IMR-90 (cell line): Measurements from ENCODE around the gene FAM168B. TPM values are rescaled to one million over a fixed set of nuclear protein-coding genes. Genes with fewer than 3 reads are reported as not detected.

Experiments used
- ATAC-seq: fragments of 200-7000 bp; cut with Tn5 transposase; 2 replicates; pipeline ENCODE4 v1.9.1; 2020; ENCODE audit warnings: low read depth, mild to moderate bottlenecking, moderate library complexity
- BruUV-seq: library from RNA; stranded (reverse); fragments of 400-500 nt; replicated peaks from 2 replicates; lab custom pipeline; 2021; lab: Mats Ljungman, UMichigan
- CTCF ChIA-PET: fragments of 300-600 bp; formaldehyde crosslinking; extraction: SDS; loops from one replicate; lab custom pipeline; 2021; ENCODE audit warnings: antibody characterized with exemption; lab: Yijun Ruan, JAX
- POLR2A ChIA-PET: fragments of 300-600 bp; sonication (Branson Sonifier 250); formaldehyde crosslinking; loops from one replicate; lab custom pipeline; 2022; ENCODE audit warnings: antibody characterized with exemption; ENCODE audit not compliant: unreplicated experiment; lab: Charles Lee
- DNase-seq: peaks from one replicate; pipeline ENCODE4 v3.0.0; 2013
- H2AFZ ChIP-seq: replicated peaks from 2 replicates; pipeline ENCODE3; 2013; ENCODE audit warnings: low read length, mild to moderate bottlenecking; ENCODE audit not compliant: poor library complexity
- H2AK5ac ChIP-seq: 2 replicates; pipeline ENCODE4 v1.6.1; 2013; ENCODE audit warnings: low read depth, low read length, inconsistent platforms
- H2AK9ac ChIP-seq: replicated peaks from 2 replicates; pipeline ENCODE3; 2013; ENCODE audit warnings: mild to moderate bottlenecking, low read depth, low read length, moderate library complexity; ENCODE audit not compliant: poor library complexity
- H2BK120ac ChIP-seq: 2 replicates; pipeline ENCODE4 v1.6.1; 2013; ENCODE audit warnings: low read depth, low read length, inconsistent platforms
- H2BK15ac ChIP-seq: 3 replicates; pipeline ENCODE4 v1.6.1; 2013; ENCODE audit warnings: low read depth, low read length, inconsistent platforms
- H2BK20ac ChIP-seq: 2 replicates; pipeline ENCODE4 v1.6.1; 2013; ENCODE audit warnings: low read depth, mild to moderate bottlenecking, inconsistent platforms, low read length, moderate library complexity
- H2BK5ac ChIP-seq: 2 replicates; pipeline ENCODE4 v1.6.1; 2013; ENCODE audit warnings: mild to moderate bottlenecking, low read depth, low read length, inconsistent platforms; ENCODE audit not compliant: poor library complexity, severe bottlenecking
- H3K14ac ChIP-seq: replicated peaks from 2 replicates; pipeline ENCODE4 v1.6.1; 2013; ENCODE audit warnings: low read depth, low read length, inconsistent platforms
- H3K18ac ChIP-seq: 2 replicates; pipeline ENCODE4 v1.6.1; 2013; ENCODE audit warnings: low read depth, low read length, control low read depth
- H3K23ac ChIP-seq: 2 replicates; pipeline ENCODE4 v1.6.1; 2013; ENCODE audit warnings: low read depth, low read length, inconsistent platforms
- H3K27ac ChIP-seq: 2 replicates; pipeline ENCODE4 v1.5.1; 2013; ENCODE audit warnings: mild to moderate bottlenecking, control low read depth, low read length; ENCODE audit not compliant: insufficient read depth
- H3K27me3 ChIP-seq: 2 replicates; pipeline ENCODE4 v1.6.1; 2013; ENCODE audit warnings: low read length; ENCODE audit not compliant: control insufficient read depth, insufficient read depth
- H3K36me3 ChIP-seq: 2 replicates; pipeline ENCODE4 v1.6.1; 2013; ENCODE audit warnings: low read length, mixed read lengths; ENCODE audit not compliant: control insufficient read depth, insufficient read depth
- H3K4ac ChIP-seq: 2 replicates; pipeline ENCODE4 v1.6.1; 2013; ENCODE audit warnings: low read depth, low read length, inconsistent platforms
- H3K4me1 ChIP-seq: 2 replicates; pipeline ENCODE4 v1.6.1; 2013; ENCODE audit warnings: low read length, mixed read lengths; ENCODE audit not compliant: control insufficient read depth, insufficient read depth
- H3K4me2 ChIP-seq: 2 replicates; pipeline ENCODE4 v1.6.1; 2013; ENCODE audit warnings: low read depth, mild to moderate bottlenecking, control low read depth, low read length, moderate library complexity
- H3K4me3 ChIP-seq: 2 replicates; pipeline ENCODE4 v1.5.1; 2013; ENCODE audit warnings: low read depth, mild to moderate bottlenecking, control low read depth, low read length, moderate library complexity; ENCODE audit not compliant: insufficient read depth
- H3K56ac ChIP-seq: 2 replicates; pipeline ENCODE4 v1.6.1; 2013; ENCODE audit warnings: low read length, inconsistent platforms; ENCODE audit not compliant: insufficient read depth; ENCODE audit errors: extremely low read depth
- H3K79me1 ChIP-seq, 2 experiments: 2 replicates each; pipeline ENCODE4 v1.6.1; 2013; ENCODE audit warnings: low read length in 2 of 2, inconsistent platforms in 1 of 2, low read depth in 1 of 2
- H3K9ac ChIP-seq: 2 replicates; pipeline ENCODE4 v1.6.1; 2013; ENCODE audit warnings: low read depth, low read length, control low read depth
- H3K9me1 ChIP-seq: 2 replicates; pipeline ENCODE4 v1.6.1; 2013; ENCODE audit warnings: low read length, inconsistent platforms; ENCODE audit not compliant: insufficient read depth
- H3K9me3 ChIP-seq: 2 replicates; pipeline ENCODE4 v1.6.1; 2013; ENCODE audit warnings: low read length; ENCODE audit not compliant: control insufficient read depth, insufficient read depth
- H4K20me1 ChIP-seq: 2 replicates; pipeline ENCODE4 v1.6.1; 2013; ENCODE audit warnings: low read length, inconsistent platforms; ENCODE audit not compliant: insufficient read depth
- H4K5ac ChIP-seq: 2 replicates; pipeline ENCODE4 v1.6.1; 2013; ENCODE audit warnings: mild to moderate bottlenecking, low read depth, low read length, control low read depth
- H4K8ac ChIP-seq, 2 experiments: 2 replicates each; pipeline ENCODE4 v1.6.1; 2013; ENCODE audit warnings: low read depth in 2 of 2, low read length in 2 of 2, control low read depth in 1 of 2, inconsistent platforms in 1 of 2
- H4K91ac ChIP-seq: 2 replicates; pipeline ENCODE4 v1.6.1; 2013; ENCODE audit warnings: low read depth, low read length, inconsistent platforms; ENCODE audit not compliant: insufficient read depth
- BHLHE40 ChIP-seq: fragments of 150-350 bp; IDR thresholded peaks from 2 replicates; pipeline ENCODE4 v1.6.1; 2016; ENCODE audit warnings: mild to moderate bottlenecking, low read depth, low read length
- CEBPB ChIP-seq: IDR thresholded peaks from 2 replicates; pipeline ENCODE4 v1.6.1; 2012; ENCODE audit warnings: low read depth, low read length, improper control_type of control experiment
- CHD1 ChIP-seq: IDR thresholded peaks from 2 replicates; pipeline ENCODE4 v1.6.1; 2012; ENCODE audit warnings: low read depth, low read length, improper control_type of control experiment
- FOS ChIP-seq: fragments of 150-350 bp; IDR thresholded peaks from 2 replicates; pipeline ENCODE4 v1.6.1; 2016; ENCODE audit warnings: low read depth, low read length
- MAFK ChIP-seq: IDR thresholded peaks from 2 replicates; pipeline ENCODE4 v1.6.1; 2012; ENCODE audit warnings: low read depth, low read length, improper control_type of control experiment
- MAZ ChIP-seq: IDR thresholded peaks from 2 replicates; pipeline ENCODE4 v1.6.1; 2012; ENCODE audit warnings: low read depth, mild to moderate bottlenecking, low read length, improper control_type of control experiment, moderate library complexity, borderline replicate concordance
- MXI1 ChIP-seq: IDR thresholded peaks from 2 replicates; pipeline ENCODE4 v1.6.1; 2012; ENCODE audit warnings: low read depth, mild to moderate bottlenecking, low read length, moderate library complexity, borderline replicate concordance
- NFE2L2 ChIP-seq: fragments of 150-350 bp; IDR thresholded peaks from 2 replicates; pipeline ENCODE4 v1.6.1; 2016; ENCODE audit warnings: low read depth, mild to moderate bottlenecking, low read length
- POLR2A ChIP-seq: IDR thresholded peaks from 2 replicates; pipeline ENCODE4 v1.6.1; 2012; ENCODE audit warnings: mild to moderate bottlenecking, low read depth, low read length
- RAD21 ChIP-seq: IDR thresholded peaks from 2 replicates; pipeline ENCODE4 v1.6.1; 2012; ENCODE audit warnings: low read length, improper control_type of control experiment
- RCOR1 ChIP-seq: IDR thresholded peaks from 2 replicates; pipeline ENCODE4 v1.6.1; 2012; ENCODE audit warnings: mild to moderate bottlenecking, low read length, improper control_type of control experiment; ENCODE audit not compliant: insufficient replicate concordance
- RFX5 ChIP-seq: IDR thresholded peaks from 2 replicates; pipeline ENCODE4 v1.8.0; 2012; ENCODE audit warnings: low read depth, mild to moderate bottlenecking, low read length, moderate library complexity
- SMC3 ChIP-seq: fragments of 150-350 bp; IDR thresholded peaks from 2 replicates; pipeline ENCODE4 v1.6.1; 2016; ENCODE audit warnings: low read depth, mild to moderate bottlenecking, antibody characterized with exemption, low read length, moderate library complexity
- WGBS, 2 experiments: methylation state at CpG; one replicate each; pipeline versions ENCODE4 v1.1.5 to v1.1.7; 2013; ENCODE audit warnings: missing lambda C conversion rate in 2 of 2; ENCODE audit not compliant: insufficient read length in 1 of 2; ENCODE audit errors: extremely low coverage in 2 of 2; 5-methylcytosine and 5-hydroxymethylcytosine counted together
- dilution Hi-C: fragments of 300-500 bp; cut with HindIII; formaldehyde crosslinking; loops from one replicate; pipeline ENCODE4 v1.14.3; 2018; ENCODE audit warnings: low sequenced_read_pairs; ENCODE audit not compliant: unreplicated experiment
- in situ Hi-C: fragments of 300-500 bp; cut with MboI; formaldehyde crosslinking; loops from 3 replicates; pipeline ENCODE4 v1.14.3; 2019; ENCODE audit warnings: low sequenced_read_pairs, inconsistent platforms, mixed read lengths
- intact Hi-C: fragments of 100-400 bp; cut with micrococcal nuclease; formaldehyde crosslinking; loops from 2 replicates; pipeline ENCODE4 v1.10.0; 2022
- polyA plus RNA-seq, 3 experiments: library from polyadenylated mRNA; depleted of rRNA; stranded (reverse); fragments of >200 nt; gene quantifications; 2 replicates each; pipeline ENCODE4 v1.2.3, GENCODE V29; 2012; ENCODE audit warnings: low replicate concordance in 1 of 3
- total RNA-seq: library from RNA; depleted of rRNA; stranded (reverse); fragments of >200 nt; gene quantifications from 2 replicates; pipeline ENCODE4 v1.2.3, GENCODE V29; 2012
- TF ChIP-seq, protein P1 (sequence below): conservative IDR thresholded peaks from 2 replicates; pipeline ENCODE4 v1.5.1; 2012; ENCODE audit warnings: mild to moderate bottlenecking, low read depth, low read length, improper control_type of control experiment
- TF ChIP-seq, protein P2 (sequence below): fragments of 150-350 bp; IDR thresholded peaks from 2 replicates; pipeline ENCODE4 v1.6.1; 2016; ENCODE audit warnings: low read depth, mild to moderate bottlenecking, low read length, moderate library complexity, borderline replicate concordance
- TF ChIP-seq, protein P3 (sequence below): fragments of 150-350 bp; IDR thresholded peaks from 2 replicates; pipeline ENCODE4 v1.6.1; 2017; ENCODE audit warnings: mild to moderate bottlenecking, antibody characterized with exemption, low read length, low read depth

Gene FAM168B
- total and polyA plus RNA-seq, 2 of the 4 experiments (the other 2 are of a cell fraction) = 76.4 to 106 TPM

DNA sequence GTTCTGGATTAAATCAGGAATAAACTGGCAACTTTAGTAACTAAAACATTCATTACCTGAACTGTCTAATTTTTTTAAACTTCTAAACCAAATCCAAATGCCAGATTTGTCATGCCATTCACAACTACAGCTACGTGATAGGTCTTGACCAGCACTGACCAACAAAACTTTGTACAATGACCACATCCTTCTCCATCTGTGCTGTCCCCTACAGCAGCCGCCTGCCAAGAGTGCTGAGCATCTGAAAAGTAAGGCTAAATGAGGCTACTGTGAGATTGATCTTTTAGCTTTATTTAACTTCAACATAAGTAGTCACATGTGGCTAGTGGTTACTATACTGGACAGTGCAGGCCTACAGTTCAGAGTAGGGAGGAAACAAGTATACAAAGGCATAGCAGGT lies 7.6 kb downstream of the FAM168B start:
- H2BK5ac ChIP-seq = no peak overlapping the region
- no peak overlapping the region for H3K9ac ChIP-seq
- no peak overlapping the region for H3K23ac ChIP-seq
- in situ Hi-C loops = no loop called here
- no peak overlapping the region for H2AK5ac ChIP-seq
- no TSS peak for BruUV-seq
- peaks cover 2% of the 10 kb centered on the region; the same call in 1 of the 2 replicates for H3K4me1 ChIP-seq
- TF ChIP-seq CEBPB (no peak), BHLHE40 (no peak), CHD1 (no peak), MXI1 (no peak), POLR2A (no peak), FOS (no peak), MAZ (no peak), NFE2L2 (no peak), RCOR1 (no peak), RFX5 (no peak), RAD21 (no peak), MAFK (no peak), SMC3 (no peak)
- TF ChIP-seq, protein P1, sequence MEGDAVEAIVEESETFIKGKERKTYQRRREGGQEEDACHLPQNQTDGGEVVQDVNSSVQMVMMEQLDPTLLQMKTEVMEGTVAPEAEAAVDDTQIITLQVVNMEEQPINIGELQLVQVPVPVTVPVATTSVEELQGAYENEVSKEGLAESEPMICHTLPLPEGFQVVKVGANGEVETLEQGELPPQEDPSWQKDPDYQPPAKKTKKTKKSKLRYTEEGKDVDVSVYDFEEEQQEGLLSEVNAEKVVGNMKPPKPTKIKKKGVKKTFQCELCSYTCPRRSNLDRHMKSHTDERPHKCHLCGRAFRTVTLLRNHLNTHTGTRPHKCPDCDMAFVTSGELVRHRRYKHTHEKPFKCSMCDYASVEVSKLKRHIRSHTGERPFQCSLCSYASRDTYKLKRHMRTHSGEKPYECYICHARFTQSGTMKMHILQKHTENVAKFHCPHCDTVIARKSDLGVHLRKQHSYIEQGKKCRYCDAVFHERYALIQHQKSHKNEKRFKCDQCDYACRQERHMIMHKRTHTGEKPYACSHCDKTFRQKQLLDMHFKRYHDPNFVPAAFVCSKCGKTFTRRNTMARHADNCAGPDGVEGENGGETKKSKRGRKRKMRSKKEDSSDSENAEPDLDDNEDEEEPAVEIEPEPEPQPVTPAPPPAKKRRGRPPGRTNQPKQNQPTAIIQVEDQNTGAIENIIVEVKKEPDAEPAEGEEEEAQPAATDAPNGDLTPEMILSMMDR = no peak
- TF ChIP-seq, protein P2, sequence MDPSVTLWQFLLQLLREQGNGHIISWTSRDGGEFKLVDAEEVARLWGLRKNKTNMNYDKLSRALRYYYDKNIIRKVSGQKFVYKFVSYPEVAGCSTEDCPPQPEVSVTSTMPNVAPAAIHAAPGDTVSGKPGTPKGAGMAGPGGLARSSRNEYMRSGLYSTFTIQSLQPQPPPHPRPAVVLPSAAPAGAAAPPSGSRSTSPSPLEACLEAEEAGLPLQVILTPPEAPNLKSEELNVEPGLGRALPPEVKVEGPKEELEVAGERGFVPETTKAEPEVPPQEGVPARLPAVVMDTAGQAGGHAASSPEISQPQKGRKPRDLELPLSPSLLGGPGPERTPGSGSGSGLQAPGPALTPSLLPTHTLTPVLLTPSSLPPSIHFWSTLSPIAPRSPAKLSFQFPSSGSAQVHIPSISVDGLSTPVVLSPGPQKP = no peak
- TF ChIP-seq, protein P3, sequence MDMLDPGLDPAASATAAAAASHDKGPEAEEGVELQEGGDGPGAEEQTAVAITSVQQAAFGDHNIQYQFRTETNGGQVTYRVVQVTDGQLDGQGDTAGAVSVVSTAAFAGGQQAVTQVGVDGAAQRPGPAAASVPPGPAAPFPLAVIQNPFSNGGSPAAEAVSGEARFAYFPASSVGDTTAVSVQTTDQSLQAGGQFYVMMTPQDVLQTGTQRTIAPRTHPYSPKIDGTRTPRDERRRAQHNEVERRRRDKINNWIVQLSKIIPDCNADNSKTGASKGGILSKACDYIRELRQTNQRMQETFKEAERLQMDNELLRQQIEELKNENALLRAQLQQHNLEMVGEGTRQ = no peak
- peaks cover 14 to 48% of the 10 kb centered on the region in 2 experiments for H3K79me1 ChIP-seq
- dilution Hi-C loops = no loop called here
- H3K14ac ChIP-seq = no peak overlapping the region
- H3K9me3 ChIP-seq = no peaks in the 10 kb centered on the region
- H3K36me3 ChIP-seq = peaks cover 34% of the 10 kb centered on the region
- CTCF ChIA-PET = no interaction called here
- H4K5ac ChIP-seq = no peak overlapping the region
- no peak overlapping the region for H2AK9ac ChIP-seq
- no peak overlapping the region for H3K4me3 ChIP-seq
- no peak overlapping the region for H4K8ac ChIP-seq
- peaks cover 68% of the 10 kb centered on the region for H4K20me1 ChIP-seq
- no peaks in the 10 kb centered on the region for H3K27me3 ChIP-seq
- no peak overlapping the region for H3K27ac ChIP-seq
- no peak overlapping the region for H3K18ac ChIP-seq
- no peak overlapping the region for H3K56ac ChIP-seq
- H2BK15ac ChIP-seq = no peak overlapping the region
- no peak overlapping the region for H2BK20ac ChIP-seq
- intact Hi-C loops = no loop called here
- POLR2A ChIA-PET = interaction anchor here (0.6 kb wide), 1 partner anchor 44 kb away, joined by 3 read pairs; no protein-coding TSS in a partner anchor
- no peak; the same call in 1 of the 2 replicates for ATAC-seq
- H3K9me1 ChIP-seq = peaks cover 6% of the 10 kb centered on the region; the same call in 1 of the 2 replicates
- H3K4me2 ChIP-seq = no peak overlapping the region; the same call in 1 of the 2 replicates
- 100% methylated on average over 1 of the region's 2 CpGs; no CpG with 5 or more reads in 1 of the 2 experiments for WGBS, 2 experiments
- DNase-seq = peak; percentile 16
- H3K4ac ChIP-seq = no peak overlapping the region
- H4K91ac ChIP-seq = no peak overlapping the region
- H2BK120ac ChIP-seq = no peak overlapping the region
- no peak overlapping the region for H2AFZ ChIP-seq
